HG02840 (cell line): Measurements from ENCODE around the gene IL17REL.
"Not testable (repeated sequence)": the region's sequence is repeated elsewhere in the genome, so short reads cannot be mapped to it uniquely, and the experiment has no call there.

Experiments used
- ATAC-seq: cut with Tn5 transposase; IDR thresholded peaks from one replicate; pipeline ENCODE4 v1.9.1; 2021; ENCODE audit warnings: mild to moderate bottlenecking, moderate library complexity, moderate number of reproducible peaks; ENCODE audit not compliant: unreplicated experiment, low FRiP score

IL17REL gene

DNA sequence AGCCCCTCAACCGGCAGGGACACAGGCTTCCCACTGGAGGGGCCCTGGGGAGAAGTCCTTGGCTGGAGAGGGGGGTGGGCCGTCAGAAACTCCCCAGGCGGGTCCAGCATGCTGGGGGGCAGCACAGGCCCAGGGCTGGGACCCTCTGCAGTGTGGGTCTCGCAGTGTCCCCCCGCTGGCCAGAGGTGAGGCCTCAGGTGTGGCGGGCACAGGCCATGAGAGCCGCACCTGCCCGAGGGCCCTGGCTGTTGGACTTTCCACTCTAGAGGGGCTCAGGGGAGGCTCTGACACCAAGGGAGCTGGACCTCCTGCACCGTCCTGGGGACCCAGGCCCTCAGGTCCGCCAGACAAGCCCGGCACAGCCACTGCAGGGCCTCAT is 62.7 kb downstream of the IL17REL start:
- no peak for ATAC-seq

- no peak for ATAC-seq
These were observed 63.3 kb downstream of the IL17REL start for GRCh38 chr22:49948958-49949913.

- no peak for ATAC-seq
These were observed 64.2 kb downstream of the IL17REL start for GRCh38 chr22:49948116-49948957.

DNA sequence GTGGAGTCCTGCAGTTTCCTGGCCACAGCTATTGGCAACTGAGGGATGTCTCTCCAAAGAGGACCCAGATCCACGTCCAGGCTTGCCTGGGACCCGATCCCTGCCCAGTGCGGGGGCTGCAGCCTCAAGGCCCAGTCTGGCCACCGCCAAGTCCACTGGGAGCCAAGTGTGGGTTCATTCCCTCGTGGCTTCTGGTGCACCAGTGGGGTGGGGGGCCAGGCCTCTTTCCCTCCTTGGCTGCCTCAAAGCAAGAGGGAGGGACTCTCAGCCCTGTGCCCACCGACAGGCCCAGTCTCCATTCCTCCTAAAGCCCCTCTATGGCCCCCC is 65.3 kb downstream of the IL17REL start:
- ATAC-seq, result no peak

DNA sequence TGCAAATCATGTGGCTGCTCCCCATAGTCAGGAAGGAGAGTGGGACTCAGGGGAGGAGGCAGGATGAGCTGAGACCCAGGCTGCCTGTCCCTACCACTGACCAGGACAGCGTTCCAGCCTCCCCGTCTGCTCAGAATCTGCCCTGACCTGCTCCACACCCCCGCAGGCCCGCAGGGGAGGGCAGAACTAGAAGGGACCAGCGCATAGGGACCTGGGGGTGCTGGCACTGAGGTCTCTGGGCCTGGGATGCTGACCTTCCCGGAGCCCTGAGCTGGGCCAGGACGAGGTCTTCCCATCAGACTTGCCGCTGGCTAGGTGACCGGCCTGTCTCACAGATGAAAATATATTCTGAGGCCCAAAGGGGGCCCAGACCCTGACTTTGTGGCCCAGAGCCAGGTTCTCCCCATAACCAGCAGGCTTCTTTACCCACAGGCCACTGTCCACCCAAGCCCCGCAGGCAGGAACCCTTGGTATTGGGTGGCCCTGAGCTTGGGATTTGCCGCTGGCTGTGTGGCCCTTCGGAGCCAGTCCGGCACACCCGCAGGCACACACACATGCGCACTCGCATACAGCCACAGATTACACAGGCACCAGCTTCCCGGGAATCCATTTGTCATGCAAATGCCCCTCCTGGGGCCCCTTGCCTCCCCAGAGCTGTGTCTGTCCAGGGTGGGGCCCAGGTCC is 65.8 kb downstream of the IL17REL start:
- ATAC-seq, result no peak

DNA sequence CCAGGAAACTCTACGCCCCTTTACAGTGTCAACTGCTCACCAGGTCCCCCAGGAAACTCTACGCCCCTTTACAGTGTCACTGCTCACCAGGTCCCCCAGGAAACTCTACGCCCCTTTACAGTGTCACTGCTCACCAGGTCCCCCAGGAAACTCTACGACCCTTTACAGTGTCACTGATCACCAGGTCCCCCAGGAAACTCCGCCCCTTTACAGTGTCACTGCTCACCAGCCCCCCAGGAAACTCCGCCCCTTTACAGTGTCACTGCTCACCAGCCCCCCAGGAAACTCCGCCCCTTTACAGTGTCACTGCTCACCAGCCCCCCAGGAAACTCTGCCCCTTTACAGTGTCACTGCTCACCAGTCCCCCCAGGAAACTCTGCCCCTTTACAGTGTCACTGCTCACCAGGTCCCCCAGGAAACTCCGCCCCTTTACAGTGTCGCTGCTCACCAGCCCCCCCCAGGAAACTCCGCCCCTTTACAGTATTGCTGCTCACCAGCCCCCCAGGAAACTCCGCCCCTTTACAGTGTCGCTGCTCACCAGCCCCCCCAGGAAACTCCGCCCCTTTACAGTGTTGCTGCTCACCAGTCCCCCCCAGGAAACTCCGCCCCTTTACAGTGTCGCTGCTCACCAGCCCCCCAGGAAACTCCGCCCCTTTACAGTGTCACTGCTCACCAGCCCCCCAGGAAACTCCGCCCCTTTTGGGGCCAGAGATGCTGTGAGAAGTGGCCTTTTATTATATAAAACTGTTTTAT is 67.3 kb downstream of the IL17REL start:
- ATAC-seq, result not testable (repeated sequence)
